ENCODE results near the gene ORM2.

- TF ChIP-seq CTCF (IDR thresholded peaks at IDR 0.05) (no peak), POLR2A (IDR thresholded peaks at IDR 0.05) (no peak)
Observed at GRCh38 chr9:114302727-114303126, 26.9 kb upstream of the ORM2 start.

Data from Peyer's patch (tissue), 4 donors.